GM21528 (cell line): Measurements from ENCODE around the gene LIMS1.
"Not testable (repeated sequence)": the region's sequence is repeated elsewhere in the genome, so short reads cannot be mapped to it uniquely, and the experiment has no call there.

ENCODE experiments used
- ATAC-seq: cut with Tn5 transposase; IDR thresholded peaks from one replicate; pipeline ENCODE4 v1.9.1; 2021; ENCODE audit warnings: mild to moderate bottlenecking, moderate library complexity; ENCODE audit not compliant: unreplicated experiment, low FRiP score

Gene LIMS1

GRCh38 chr2:108548208-108549003 lies 14.1 kb downstream of the LIMS1 start:
- ATAC-seq, result no peak

GRCh38 chr2:108552566-108552965 lies 18.3 kb downstream of the LIMS1 start:
- ATAC-seq, result no peak

DNA sequence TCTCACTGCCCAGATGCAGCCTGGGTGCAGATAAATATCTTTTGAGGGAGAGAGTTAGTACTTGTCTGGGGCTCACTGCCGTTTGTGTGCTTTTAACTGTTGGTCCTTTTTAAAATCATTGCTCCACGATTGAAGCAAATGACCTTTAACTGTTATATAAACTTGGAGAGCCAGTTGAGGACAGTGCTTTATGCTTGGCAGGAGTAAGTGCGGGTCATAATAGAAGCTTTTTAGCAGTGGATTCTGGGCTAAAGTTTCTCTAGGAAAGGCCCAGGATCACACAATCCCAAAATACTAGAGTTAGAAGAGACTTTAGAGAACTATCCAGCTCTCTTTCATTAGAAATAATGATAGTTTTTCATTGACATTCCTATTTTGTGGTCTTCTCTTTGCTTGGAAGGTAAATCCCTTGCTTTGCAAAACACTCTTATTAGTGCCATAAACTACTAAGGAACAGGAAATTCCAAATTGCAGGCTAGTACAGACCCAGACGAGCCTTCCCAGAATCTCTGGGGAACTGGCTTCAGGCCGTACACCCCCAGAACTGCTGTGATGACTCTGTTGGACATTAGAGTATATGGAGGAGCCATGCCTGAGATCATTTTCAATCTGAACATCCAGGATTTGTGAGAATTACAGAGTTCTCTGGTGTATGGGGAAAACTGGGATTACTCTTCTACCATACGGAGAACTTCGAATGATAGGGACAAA lies 19.1 kb downstream of the LIMS1 start:
- ATAC-seq, result no peak

GRCh38 chr2:108554528-108554927 lies 20.3 kb downstream of the LIMS1 start:
- ATAC-seq, result no peak

GRCh38 chr2:108555572-108555971 lies 21.3 kb downstream of the LIMS1 start:
- no peak for ATAC-seq

- ATAC-seq, result not testable (repeated sequence)
Measured at GRCh38 chr2:108556581-108556980, 22.3 kb downstream of the LIMS1 start.

- no peak for ATAC-seq
Measured at GRCh38 chr2:108560241-108560811, 26.1 kb downstream of the LIMS1 start.

GRCh38 chr2:108560895-108561530 lies 26.7 kb downstream of the LIMS1 start:
- no peak for ATAC-seq

DNA sequence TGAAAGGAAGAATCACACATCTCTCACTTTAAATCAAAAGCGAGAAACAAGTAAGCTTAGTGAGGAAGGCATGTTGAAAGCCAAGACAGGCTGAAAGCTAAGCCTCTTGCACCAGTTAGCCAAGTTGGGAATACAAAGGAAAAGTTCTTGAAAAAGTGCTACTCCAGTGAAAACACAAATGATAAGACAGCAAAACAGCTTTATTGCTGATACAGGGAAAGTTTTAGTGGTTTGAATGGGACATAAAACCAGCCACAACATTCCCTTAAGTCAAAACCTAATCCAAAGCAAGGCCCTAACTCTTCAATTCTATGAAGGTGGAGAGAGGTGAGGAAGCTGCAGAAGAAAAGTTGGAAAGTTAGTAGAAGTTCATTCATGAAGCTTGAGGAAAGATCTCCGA lies 28.0 kb downstream of the LIMS1 start:
- no peak for ATAC-seq

GRCh38 chr2:108564510-108564909 lies 30.2 kb downstream of the LIMS1 start:
- ATAC-seq, result no peak

- ATAC-seq, result peak; percentile 75
Measured at GRCh38 chr2:108565778-108566375, 31.6 kb downstream of the LIMS1 start.

DNA sequence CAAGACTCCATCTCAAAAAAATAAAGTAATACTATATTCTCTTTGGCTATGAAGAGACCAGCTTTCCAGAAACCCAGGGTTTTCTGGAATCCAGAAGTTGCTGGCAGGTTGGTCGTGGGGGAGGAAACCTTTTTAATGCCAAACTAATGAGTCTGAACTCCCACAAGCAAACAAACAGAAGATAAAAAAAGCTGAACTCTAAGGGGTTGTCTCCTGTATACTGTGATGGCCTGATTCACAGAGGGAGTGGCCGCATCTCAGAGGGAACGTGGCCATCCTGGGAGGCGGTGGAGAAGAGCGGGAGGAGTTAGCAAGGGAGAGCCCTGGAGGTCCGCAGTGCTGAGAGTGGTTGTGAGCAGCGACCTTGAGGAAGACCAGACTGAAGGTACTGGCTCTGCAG lies 36.1 kb downstream of the LIMS1 start:
- no peak for ATAC-seq

GRCh38 chr2:108571286-108571685 lies 37.0 kb downstream of the LIMS1 start:
- no peak for ATAC-seq

GRCh38 chr2:108573061-108573460 lies 38.8 kb downstream of the LIMS1 start:
- ATAC-seq, result no peak

- no peak for ATAC-seq
Measured at GRCh38 chr2:108574332-108574731, 40.1 kb downstream of the LIMS1 start.

DNA sequence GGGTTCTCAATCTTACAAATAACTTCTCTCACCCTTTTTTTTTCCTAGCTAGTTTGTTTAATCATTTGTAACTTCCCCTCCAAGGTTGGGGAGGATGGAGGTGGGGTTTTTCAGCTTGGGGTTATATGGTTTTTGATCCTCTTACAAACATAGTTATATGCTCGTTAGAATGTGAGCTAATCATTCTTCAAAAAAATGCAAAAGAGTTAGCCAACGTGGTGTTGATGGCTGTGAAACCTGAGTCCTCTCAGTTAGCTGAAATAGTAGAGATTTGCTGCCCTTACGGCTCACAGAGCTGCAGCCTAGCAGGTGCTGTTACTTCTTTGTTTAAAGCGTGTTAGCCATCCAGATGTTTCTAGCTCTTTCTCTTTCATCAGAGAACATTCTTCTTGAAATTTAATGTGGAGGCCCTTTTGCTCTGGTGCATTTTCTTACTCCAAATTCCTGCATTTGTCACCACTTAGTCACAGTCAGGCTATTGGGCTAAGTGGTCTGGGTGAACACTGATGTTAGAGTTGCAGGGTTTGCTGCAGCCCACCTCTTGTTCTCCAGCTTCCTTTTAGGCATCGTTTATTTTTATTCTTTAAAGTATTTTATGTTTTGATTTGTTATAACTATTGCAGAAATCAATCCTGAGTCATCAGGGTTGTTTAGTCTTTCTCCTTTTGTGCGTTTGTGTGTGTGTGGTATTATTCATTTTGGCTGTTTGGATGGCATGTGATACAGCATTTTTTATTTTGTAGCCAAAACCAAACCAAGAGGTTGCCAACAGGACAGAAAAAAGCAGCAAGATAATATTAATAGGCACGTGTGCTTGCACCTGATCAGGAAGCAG lies 41.1 kb downstream of the LIMS1 start:
- peak; percentile 93 for ATAC-seq

DNA sequence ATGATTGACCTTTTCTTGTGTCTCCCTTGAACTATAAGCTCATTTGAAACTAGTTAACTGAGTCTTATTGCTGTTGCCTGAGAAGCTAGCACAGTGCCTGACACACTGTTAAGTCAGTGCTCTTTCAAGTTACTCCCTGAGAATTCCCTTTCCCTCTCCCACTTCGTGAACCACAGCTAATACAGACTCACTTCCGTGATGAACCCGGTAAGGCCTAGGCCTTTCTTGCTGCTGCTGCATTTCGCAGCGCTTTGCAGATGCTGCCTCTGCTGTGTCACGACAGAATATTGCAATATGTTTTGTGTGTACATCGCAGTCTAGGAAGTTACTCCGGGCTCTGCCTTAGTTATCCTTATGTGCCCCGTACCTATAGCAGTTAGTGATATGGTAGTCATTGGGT lies 42.8 kb downstream of the LIMS1 start:
- ATAC-seq, result no peak

GRCh38 chr2:108579623-108580022 lies 45.4 kb downstream of the LIMS1 start:
- no peak for ATAC-seq

- no peak for ATAC-seq
Measured at GRCh38 chr2:108580050-108580449, 45.8 kb downstream of the LIMS1 start.
